A673 (cell line): Measurements from ENCODE around the gene EBF4. TPM values are rescaled to one million over a fixed set of nuclear protein-coding genes. Genes with fewer than 3 reads are reported as not detected.
A peak's percentile ranks its signal among the peaks of the same experiment; 100 is the strongest.

Experiments used
- BruUV-seq: library from RNA; stranded (reverse); fragments of 400-500 nt; replicated peaks from 2 replicates; lab custom pipeline; 2021; lab: Mats Ljungman, UMichigan
- CTCF ChIA-PET: fragments of 300-600 bp; sonication (Branson Sonifier 250); formaldehyde crosslinking; loops from one replicate; lab custom pipeline; 2022; ENCODE audit warnings: antibody characterized with exemption; lab: Charles Lee
- POLR2A ChIA-PET: fragments of 300-600 bp; sonication (Branson Sonifier 250); formaldehyde crosslinking; loops from one replicate; lab custom pipeline; 2022; ENCODE audit warnings: antibody characterized with exemption; ENCODE audit not compliant: low non-redundant PET; lab: Charles Lee
- DNase-seq: peaks from one replicate; pipeline ENCODE4 v3.0.0-alpha.2; 2015; ENCODE audit warnings: low spot score
- H3K27ac ChIP-seq: fragments of 200-600 bp; sonication (generic); 2 replicates; pipeline ENCODE4 v1.5.1; 2016; ENCODE audit warnings: mixed run types, low read depth, mild to moderate bottlenecking, mixed read lengths, antibody characterized with exemption, low read length; ENCODE audit not compliant: poor library complexity, severe bottlenecking
- H3K27me3 ChIP-seq: fragments of 200-600 bp; sonication (generic); replicated peaks from 2 replicates; pipeline ENCODE4 v1.6.1; 2017; ENCODE audit warnings: mixed run types, low read depth, mild to moderate bottlenecking, mixed read lengths, antibody characterized with exemption, low read length; ENCODE audit not compliant: insufficient read depth, poor library complexity
- H3K36me3 ChIP-seq: fragments of 200-600 bp; sonication (generic); 2 replicates; pipeline ENCODE4 v1.6.1; 2016; ENCODE audit warnings: mixed run types, mild to moderate bottlenecking, mixed read lengths, antibody characterized with exemption, low read length; ENCODE audit not compliant: insufficient read depth, poor library complexity, severe bottlenecking
- H3K4me1 ChIP-seq: fragments of 200-600 bp; sonication (generic); 2 replicates; pipeline ENCODE4 v1.6.1; 2017; ENCODE audit warnings: mixed run types, mild to moderate bottlenecking, mixed read lengths, antibody characterized with exemption, low read length; ENCODE audit not compliant: insufficient read depth, poor library complexity, severe bottlenecking
- H3K4me3 ChIP-seq: fragments of 200-600 bp; sonication (generic); 2 replicates; pipeline ENCODE4 v1.5.1; 2016; ENCODE audit warnings: low read depth, mixed run types, mild to moderate bottlenecking, mixed read lengths, low read length; ENCODE audit not compliant: poor library complexity, severe bottlenecking
- H3K9me3 ChIP-seq: fragments of 200-600 bp; sonication (generic); 2 replicates; pipeline ENCODE4 v1.6.1; 2016; ENCODE audit warnings: mixed run types, low read depth, mild to moderate bottlenecking, mixed read lengths, antibody characterized with exemption, low read length; ENCODE audit not compliant: poor library complexity, severe bottlenecking
- EZH2 ChIP-seq: fragments of 200-600 bp; sonication (generic); IDR thresholded peaks from 2 replicates; pipeline ENCODE4 v1.6.1; 2017; ENCODE audit warnings: borderline replicate concordance, low read depth, mild to moderate bottlenecking, mixed read lengths, antibody characterized with exemption, low read length; ENCODE audit not compliant: poor library complexity, severe bottlenecking
- intact Hi-C: fragments of 100-400 bp; cut with micrococcal nuclease; formaldehyde crosslinking; loops from one replicate; pipeline ENCODE4 v1.10.0; 2022; ENCODE audit not compliant: unreplicated experiment
- total RNA-seq: library from RNA; stranded (reverse); gene quantifications from 2 replicates; pipeline ENCODE4 v1.2.3, GENCODE V29; 2021
- TF ChIP-seq, protein P1 (sequence below): fragments of 300-800, 200-600 bp; sonication (generic); conservative IDR thresholded peaks from 2 replicates; pipeline ENCODE4 v1.5.1; 2017; ENCODE audit warnings: low read depth, mild to moderate bottlenecking, antibody characterized with exemption, low read length, moderate library complexity, mixed read lengths

EBF4 gene
- total RNA-seq, 1 experiment from 2014 or later, result 0.52 TPM

DNA sequence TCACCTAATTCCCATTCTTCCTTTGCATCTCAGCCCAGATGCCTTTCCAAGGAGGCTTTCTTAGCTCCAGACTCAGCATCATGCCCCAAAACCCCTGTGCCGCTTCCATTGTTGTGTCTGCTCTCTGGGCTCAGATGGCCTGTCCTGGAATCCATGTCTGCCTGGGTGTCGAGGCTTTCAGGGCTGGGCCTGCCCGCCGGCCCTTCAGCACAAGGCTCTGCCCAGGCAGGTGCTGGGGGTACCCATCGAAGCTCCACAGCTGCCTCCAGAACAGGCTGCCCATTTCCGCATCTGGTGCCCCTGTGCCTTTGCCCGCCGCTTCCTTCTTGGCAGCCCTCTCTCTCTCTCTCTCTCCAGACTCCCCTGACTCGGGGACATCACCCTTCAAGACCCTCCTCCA lies 106.7 kb downstream of the EBF4 start:
- CTCF ChIA-PET, result no interaction called here
- TF ChIP-seq, protein P1, sequence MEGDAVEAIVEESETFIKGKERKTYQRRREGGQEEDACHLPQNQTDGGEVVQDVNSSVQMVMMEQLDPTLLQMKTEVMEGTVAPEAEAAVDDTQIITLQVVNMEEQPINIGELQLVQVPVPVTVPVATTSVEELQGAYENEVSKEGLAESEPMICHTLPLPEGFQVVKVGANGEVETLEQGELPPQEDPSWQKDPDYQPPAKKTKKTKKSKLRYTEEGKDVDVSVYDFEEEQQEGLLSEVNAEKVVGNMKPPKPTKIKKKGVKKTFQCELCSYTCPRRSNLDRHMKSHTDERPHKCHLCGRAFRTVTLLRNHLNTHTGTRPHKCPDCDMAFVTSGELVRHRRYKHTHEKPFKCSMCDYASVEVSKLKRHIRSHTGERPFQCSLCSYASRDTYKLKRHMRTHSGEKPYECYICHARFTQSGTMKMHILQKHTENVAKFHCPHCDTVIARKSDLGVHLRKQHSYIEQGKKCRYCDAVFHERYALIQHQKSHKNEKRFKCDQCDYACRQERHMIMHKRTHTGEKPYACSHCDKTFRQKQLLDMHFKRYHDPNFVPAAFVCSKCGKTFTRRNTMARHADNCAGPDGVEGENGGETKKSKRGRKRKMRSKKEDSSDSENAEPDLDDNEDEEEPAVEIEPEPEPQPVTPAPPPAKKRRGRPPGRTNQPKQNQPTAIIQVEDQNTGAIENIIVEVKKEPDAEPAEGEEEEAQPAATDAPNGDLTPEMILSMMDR, result no peak
- TF ChIP-seq EZH2, result no peak
- H3K27me3 ChIP-seq, result peaks cover 51% of the 10 kb centered on the region
- no peaks in the 10 kb centered on the region for H3K9me3 ChIP-seq
- no peaks in the 10 kb centered on the region for H3K36me3 ChIP-seq
- POLR2A ChIA-PET, result no interaction called here
- peaks cover 5% of the 10 kb centered on the region for H3K4me1 ChIP-seq
- BruUV-seq, result no TSS peak
- no peak for DNase-seq
- no peak overlapping the region for H3K27ac ChIP-seq
- intact Hi-C loops, result no loop called here
- peak overlapping the region; percentile 53 for H3K4me3 ChIP-seq

DNA sequence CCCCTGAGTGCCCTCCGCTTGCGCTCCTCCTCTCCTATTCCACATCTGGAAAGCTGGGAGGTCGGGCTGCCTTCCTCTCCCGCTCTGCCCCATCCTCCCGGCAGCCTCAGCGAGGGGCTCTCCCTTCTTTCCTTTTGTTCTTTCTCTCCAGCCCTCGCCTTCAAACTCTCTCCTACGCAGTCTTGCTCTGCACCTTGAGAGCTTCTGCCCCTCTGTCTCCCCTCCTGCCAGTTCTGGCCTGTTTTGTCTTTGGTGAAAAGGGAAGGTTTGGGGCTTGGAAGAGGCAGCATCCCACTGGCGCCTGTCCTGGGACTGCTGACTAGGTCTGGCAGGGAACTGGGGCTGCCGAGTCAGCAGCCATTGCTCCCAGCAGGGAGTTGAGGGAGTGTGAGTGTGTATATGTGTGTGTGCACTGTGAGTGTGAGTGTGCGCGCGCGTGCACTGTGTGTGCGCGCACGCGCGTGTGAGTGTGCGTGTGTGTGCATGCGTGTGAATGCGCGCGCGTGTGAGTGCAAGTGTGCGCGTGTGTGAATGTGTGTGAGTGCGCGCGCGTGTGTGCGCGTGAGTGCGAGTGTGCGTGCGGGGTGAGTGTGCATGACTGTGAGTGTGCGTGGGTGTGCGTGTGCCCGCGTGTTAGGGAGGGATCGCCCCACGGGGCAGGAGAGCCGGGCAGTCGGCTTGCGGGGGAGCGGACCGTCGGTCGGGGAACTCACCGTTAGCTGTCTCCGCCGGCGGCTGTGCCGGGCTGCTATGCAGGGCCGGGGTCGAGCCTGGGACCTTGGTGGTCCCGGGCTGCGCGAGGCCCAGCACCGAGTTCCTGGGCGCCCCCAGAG lies 107.3 kb downstream of the EBF4 start:
- TF ChIP-seq, protein P1, result no peak
- peak; percentile 82 for TF ChIP-seq EZH2
- BruUV-seq, result no TSS peak
- Histone ChIP-seq H3K4me3 (peak overlapping the region; percentile 53), H3K4me1 (peaks cover 5% of the 10 kb centered on the region), H3K27me3 (peaks cover 56% of the 10 kb centered on the region), H3K9me3 (no peaks in the 10 kb centered on the region), H3K36me3 (no peaks in the 10 kb centered on the region), H3K27ac (no peak overlapping the region)
- peak; percentile 36 for DNase-seq
- CTCF ChIA-PET, result no interaction called here
- POLR2A ChIA-PET, result no interaction called here
- intact Hi-C loops, result no loop called here

DNA sequence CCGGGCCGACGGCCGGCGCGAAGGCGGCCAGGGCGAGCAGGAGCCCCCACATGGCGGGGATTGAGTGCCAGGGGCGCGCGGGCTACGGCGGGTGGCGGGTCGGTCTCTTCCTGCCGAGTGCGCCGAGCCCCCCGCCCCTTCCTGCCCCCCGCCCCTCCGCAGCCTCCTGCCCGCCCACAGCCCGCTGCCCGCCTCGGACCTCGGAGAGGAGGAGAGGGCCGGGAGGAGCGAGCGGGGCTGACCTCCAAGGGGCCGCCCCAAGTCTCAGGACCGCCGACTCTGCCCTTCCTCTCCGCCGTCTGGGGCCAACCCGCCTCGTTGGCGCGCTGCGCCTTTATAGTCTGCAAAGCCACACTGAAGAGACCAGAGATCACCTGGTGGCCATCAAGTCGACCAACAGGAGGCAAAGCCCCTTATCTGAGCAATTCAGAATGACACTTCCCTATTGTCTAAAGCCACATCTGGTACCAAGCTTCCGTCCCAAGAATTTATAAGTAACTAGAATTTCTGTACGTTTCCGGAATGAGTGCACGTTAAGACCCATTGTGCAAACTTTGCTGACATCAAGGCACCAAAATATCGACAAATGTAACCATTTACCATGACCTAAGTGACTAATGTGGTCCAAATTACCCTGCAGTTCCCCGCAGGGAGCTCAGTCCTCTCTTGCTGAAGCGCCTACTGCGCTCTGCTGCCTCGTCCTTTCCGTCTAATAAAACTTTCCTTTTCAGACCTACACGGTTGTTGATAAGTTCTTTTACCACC lies 108.1 kb downstream of the EBF4 start, which contains the start of gene CPXM1:
Gene CPXM1 (minus strand): TSS at position 107 of the 765 bp plus-strand sequence. CDS start 55 bp downstream, at position 52.
- BruUV-seq, result no TSS peak
- no peaks in the 10 kb centered on the region for H3K9me3 ChIP-seq
- no peaks in the 10 kb centered on the region for H3K36me3 ChIP-seq
- H3K27ac ChIP-seq, result no peak within 1 kb of the TSS
- peak within 1 kb of the TSS; percentile 53 for H3K4me3 ChIP-seq
- DNase-seq, result no peak
- H3K4me1 ChIP-seq, result peaks cover 5% of the 10 kb centered on the region
- ChIA-PET CTCF (no interaction called here), POLR2A (no interaction called here)
- intact Hi-C loops, result no loop called here
- TF ChIP-seq, protein P1, result no peak
- TF ChIP-seq EZH2, result peak; percentile 42
- H3K27me3 ChIP-seq, result peaks cover 64% of the 10 kb centered on the region
